Endodermal cell (in vitro differentiated cells): ENCODE results near the gene SETD7. TPM values are rescaled to one million over a fixed set of nuclear protein-coding genes. Genes with fewer than 3 reads are reported as not detected.

Source experiments
- DNase-seq: peaks from one replicate; pipeline ENCODE4 v3.0.0-alpha.2; 2017
- H3K27ac ChIP-seq: 2 replicates; pipeline ENCODE4 v1.5.1; 2013; ENCODE audit warnings: mild to moderate bottlenecking, low read depth, low read length, moderate library complexity
- H3K27me3 ChIP-seq: 2 replicates; pipeline ENCODE4 v1.6.1; 2013; ENCODE audit warnings: mild to moderate bottlenecking, low read length, moderate library complexity; ENCODE audit not compliant: insufficient read depth, control insufficient read depth, poor library complexity, severe bottlenecking
- H3K36me3 ChIP-seq: 2 replicates; pipeline ENCODE4 v1.7.0; 2013; ENCODE audit warnings: mild to moderate bottlenecking, low read length, moderate library complexity; ENCODE audit not compliant: control insufficient read depth, insufficient read depth
- H3K4me1 ChIP-seq: one replicate; pipeline ENCODE4 v1.7.0; 2013; ENCODE audit warnings: low read length; ENCODE audit not compliant: control insufficient read depth, insufficient read depth
- H3K4me3 ChIP-seq: 2 replicates; pipeline ENCODE4 v1.5.1; 2013; ENCODE audit warnings: mild to moderate bottlenecking, low read length, moderate library complexity
- H3K9ac ChIP-seq: 2 replicates; pipeline ENCODE4 v1.6.1; 2013; ENCODE audit warnings: mild to moderate bottlenecking, low read length, moderate library complexity; ENCODE audit not compliant: poor library complexity, severe bottlenecking; ENCODE audit errors: extremely low read depth
- H3K9me3 ChIP-seq: 2 replicates; pipeline ENCODE4 v1.6.1; 2013; ENCODE audit warnings: mild to moderate bottlenecking, low read length, moderate library complexity; ENCODE audit not compliant: control insufficient read depth
- H3K27ac Mint-ChIP-seq: 2 replicates; pipeline ENCODE4 v1.8.0; 2020; ENCODE audit warnings: mixed read lengths
- H3K27me3 Mint-ChIP-seq: 2 replicates; pipeline ENCODE4 v1.8.0; 2021; ENCODE audit warnings: mild to moderate bottlenecking, mixed read lengths; ENCODE audit not compliant: insufficient read depth
- H3K36me3 Mint-ChIP-seq: 2 replicates; pipeline ENCODE4 v1.8.0; 2020; ENCODE audit warnings: low read depth, mixed read lengths
- H3K4me1 Mint-ChIP-seq: 2 replicates; pipeline ENCODE4 v1.8.0; 2020; ENCODE audit warnings: mixed read lengths
- H3K4me3 Mint-ChIP-seq: 2 replicates; pipeline ENCODE4 v1.8.0; 2020; ENCODE audit warnings: mild to moderate bottlenecking, moderate library complexity, mixed read lengths
- H3K9me3 Mint-ChIP-seq: 2 replicates; pipeline ENCODE4 v1.8.0; 2020; ENCODE audit warnings: mild to moderate bottlenecking, mixed read lengths
- WGBS, 2 experiments: methylation state at CpG; one replicate each; pipeline versions ENCODE4 v1.1.5 to v1.1.7; 2013; ENCODE audit warnings: missing lambda C conversion rate in 2 of 2, mixed read lengths in 1 of 2; ENCODE audit not compliant: insufficient coverage in 1 of 2, insufficient read length in 1 of 2; 5-methylcytosine and 5-hydroxymethylcytosine counted together
- total RNA-seq, 2 donors: library from RNA; stranded (reverse); fragmentation: NEBNext Ultra II Directional in 1 of 2; extraction: Animal tissue kit (Norgen Biotek cat#: 25700) in 1 of 2; gene quantifications; 2 replicates in 1 of 2; 3 replicates in 1 of 2; pipeline ENCODE4 v1.2.1, GENCODE V29; 2021
- TF ChIP-seq, protein P1 (sequence below): fragments of 200-600 bp; sonication (generic); conservative IDR thresholded peaks from 2 replicates; pipeline ENCODE4 v1.5.0; 2021; ENCODE audit warnings: antibody characterized with exemption, mild to moderate bottlenecking

SETD7 gene
- total RNA-seq, 2 donors from 2014 or later: 13.8 to 19.4 TPM

GRCh38 chr4:139563515-139563914, 7.5 kb upstream of the SETD7 start:
- Histone ChIP-seq H3K9ac (no peak overlapping the region), H3K27me3 (peaks cover 12% of the 10 kb centered on the region), H3K27ac (no peak overlapping the region), H3K9me3 (no peaks in the 10 kb centered on the region), H3K36me3 (no peaks in the 10 kb centered on the region), H3K4me3 (no peak overlapping the region), H3K4me1 (no peaks in the 10 kb centered on the region)
- Mint-ChIP-seq H3K4me1 (peaks cover 22% of the 10 kb centered on the region), H3K27me3 (peaks cover 14% of the 10 kb centered on the region), H3K36me3 (no peaks in the 10 kb centered on the region), H3K9me3 (peaks cover 2% of the 10 kb centered on the region), H3K27ac (no peak overlapping the region), H3K4me3 (no peak overlapping the region)
- TF ChIP-seq, protein P1, sequence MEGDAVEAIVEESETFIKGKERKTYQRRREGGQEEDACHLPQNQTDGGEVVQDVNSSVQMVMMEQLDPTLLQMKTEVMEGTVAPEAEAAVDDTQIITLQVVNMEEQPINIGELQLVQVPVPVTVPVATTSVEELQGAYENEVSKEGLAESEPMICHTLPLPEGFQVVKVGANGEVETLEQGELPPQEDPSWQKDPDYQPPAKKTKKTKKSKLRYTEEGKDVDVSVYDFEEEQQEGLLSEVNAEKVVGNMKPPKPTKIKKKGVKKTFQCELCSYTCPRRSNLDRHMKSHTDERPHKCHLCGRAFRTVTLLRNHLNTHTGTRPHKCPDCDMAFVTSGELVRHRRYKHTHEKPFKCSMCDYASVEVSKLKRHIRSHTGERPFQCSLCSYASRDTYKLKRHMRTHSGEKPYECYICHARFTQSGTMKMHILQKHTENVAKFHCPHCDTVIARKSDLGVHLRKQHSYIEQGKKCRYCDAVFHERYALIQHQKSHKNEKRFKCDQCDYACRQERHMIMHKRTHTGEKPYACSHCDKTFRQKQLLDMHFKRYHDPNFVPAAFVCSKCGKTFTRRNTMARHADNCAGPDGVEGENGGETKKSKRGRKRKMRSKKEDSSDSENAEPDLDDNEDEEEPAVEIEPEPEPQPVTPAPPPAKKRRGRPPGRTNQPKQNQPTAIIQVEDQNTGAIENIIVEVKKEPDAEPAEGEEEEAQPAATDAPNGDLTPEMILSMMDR: no peak
- 96% methylated on average over 1 of the region's 2 CpGs; no CpG with 5 or more reads in 1 of the 2 experiments for WGBS, 2 experiments
- no peak for DNase-seq

DNA sequence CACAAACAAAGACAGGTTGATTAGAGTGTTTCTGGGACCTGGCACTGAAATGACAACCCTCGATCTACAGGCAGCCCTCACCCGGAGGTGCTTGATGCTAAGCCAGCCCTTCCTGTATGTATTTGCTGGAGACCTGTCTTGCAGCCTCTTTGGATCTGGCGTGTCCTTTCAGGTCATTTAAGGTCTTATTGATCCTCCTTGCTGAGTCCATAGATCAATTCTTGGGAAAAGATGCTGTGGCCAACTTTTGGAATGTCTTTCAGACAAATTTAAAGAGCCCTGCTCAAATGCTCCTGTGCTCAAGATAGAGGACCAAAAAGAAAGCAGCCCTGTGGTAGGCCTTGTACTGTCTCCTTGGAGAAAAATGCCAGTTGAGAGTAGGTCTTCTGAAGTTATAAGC, 6.8 kb upstream of the SETD7 start:
- no peak for DNase-seq
- H3K9me3 Mint-ChIP-seq: peaks cover 2% of the 10 kb centered on the region
- no peak overlapping the region for H3K27ac Mint-ChIP-seq
- peaks cover 4% of the 10 kb centered on the region for H3K4me1 ChIP-seq
- H3K27ac ChIP-seq: no peak overlapping the region
- WGBS, 2 experiments: 80 to 90% methylated on average over 2 to 3 of the region's 3 CpGs
- H3K36me3 ChIP-seq: no peaks in the 10 kb centered on the region
- no peaks in the 10 kb centered on the region for H3K9me3 ChIP-seq
- H3K9ac ChIP-seq: no peak overlapping the region
- TF ChIP-seq, protein P1: no peak
- H3K27me3 ChIP-seq: peaks cover 19% of the 10 kb centered on the region
- no peaks in the 10 kb centered on the region for H3K36me3 Mint-ChIP-seq
- H3K4me3 ChIP-seq: no peak overlapping the region
- peaks cover 22% of the 10 kb centered on the region for H3K4me1 Mint-ChIP-seq
- H3K27me3 Mint-ChIP-seq: peaks cover 21% of the 10 kb centered on the region
- H3K4me3 Mint-ChIP-seq: no peak overlapping the region

GRCh38 chr4:139562067-139562684, 6.2 kb upstream of the SETD7 start:
- Histone ChIP-seq H3K36me3 (no peaks in the 10 kb centered on the region), H3K4me1 (peaks cover 10% of the 10 kb centered on the region), H3K4me3 (no peak overlapping the region), H3K27ac (no peak overlapping the region), H3K27me3 (peaks cover 26% of the 10 kb centered on the region), H3K9me3 (no peaks in the 10 kb centered on the region), H3K9ac (no peak overlapping the region)
- TF ChIP-seq, protein P1: no peak
- H3K27me3 Mint-ChIP-seq: peaks cover 28% of the 10 kb centered on the region
- no peaks in the 10 kb centered on the region for H3K36me3 Mint-ChIP-seq
- H3K27ac Mint-ChIP-seq: no peak overlapping the region
- no peak for DNase-seq
- H3K4me3 Mint-ChIP-seq: no peak overlapping the region
- WGBS, 2 experiments: 73 to 89% methylated on average over 1 to 3 of the region's 3 CpGs
- H3K9me3 Mint-ChIP-seq: peaks cover 2% of the 10 kb centered on the region
- peaks cover 26% of the 10 kb centered on the region for H3K4me1 Mint-ChIP-seq
